B cell (primary cell): ENCODE measurements around the gene SPECC1L.

Experiments used
- CTCF ChIP-seq: fragments of 200-600 bp; IDR thresholded peaks from one replicate; pipeline ENCODE4 v1.8.0; 2022; ENCODE audit warnings: antibody characterized with exemption, mild to moderate bottlenecking
- EZH2 ChIP-seq: IDR thresholded peaks from 2 replicates; pipeline ENCODE4 v1.6.1; 2012; ENCODE audit warnings: borderline replicate concordance, low read depth, mild to moderate bottlenecking, moderate library complexity, low read length; ENCODE audit not compliant: insufficient read depth, poor library complexity, severe bottlenecking

- TF ChIP-seq CTCF (no peak), EZH2 (no peak)
Observed at GRCh38 chr22:24338726-24339451, 68.3 kb downstream of the SPECC1L start.
